Measurements from ENCODE around the gene LINC00237. TPM values are rescaled to one million over a fixed set of nuclear protein-coding genes. Genes with fewer than 3 reads are reported as not detected.

LINC00237 gene
- total and polyA plus RNA-seq, 9 of the 15 experiments (the other 6 are each of a cell fraction or from before 2014, with no cell fraction given) = not detected

- Histone ChIP-seq H3K79me2 (ENCODE audit: control insufficient read depth, insufficient read depth, low read length) (no peaks in the 10 kb centered on the region), H3K27me3 (ENCODE audit: control insufficient read depth in 2 of 2, insufficient read depth in 2 of 2, low read length in 2 of 2) (peaks cover 5 to 8% of the 10 kb centered on the region in 2 experiments; a peak in 3 of 5 replicates), H3K4me1 (replicated peaks in 1 of 2; ENCODE audit: control insufficient read depth in 2 of 2, insufficient read depth in 2 of 2, low read length in 2 of 2) (no peaks in the 10 kb centered on the region; a peak in 1 of 5 replicates), H3K9ac (ENCODE audit: insufficient read depth in 1 of 2, low read depth in 2 of 2, low read length in 2 of 2) (no peak overlapping the region), H3K27ac (ENCODE audit: extremely low read depth, low read depth, low read length) (no peak overlapping the region), H3K4me2 (ENCODE audit: insufficient read depth, low read length) (no peak overlapping the region), H3K9me3 (replicated peaks; ENCODE audit: control insufficient read depth, insufficient read depth, low read depth, low read length) (no peaks in the 10 kb centered on the region), H3K9me1 (ENCODE audit: control insufficient read depth, insufficient read depth, low read length) (no peaks in the 10 kb centered on the region), H3K4me3 (no peak overlapping the region), H2AFZ (ENCODE audit: low read depth, low read length) (no peak overlapping the region), H3K36me3 (ENCODE audit: control insufficient read depth, insufficient read depth, low read length) (no peaks in the 10 kb centered on the region), H4K20me1 (replicated peaks; ENCODE audit: control insufficient read depth, insufficient read depth, low read length) (no peaks in the 10 kb centered on the region)
- TF ChIP-seq C11orf30 (IDR thresholded peaks at IDR 0.05; ENCODE audit: low read depth) = 0 out of 2 replicates have a peak, but pooled peaks have one; percentile 10
- TF ChIP-seq CHD7 (IDR thresholded peaks at IDR 0.05; ENCODE audit: low read depth, low read length) = no peak
- intact Hi-C loops (cut with micrococcal nuclease) = no loop called here
- ATAC-seq = no peak
- CTCF ChIA-PET (ENCODE audit: low intra/inter-chr PET ratio) = no interaction called here
- 0% methylated on average over 3 of the region's 3 CpGs for WGBS (ENCODE audit: insufficient coverage, low coverage, missing lambda C conversion rate)
- no peak for DNase-seq (ENCODE audit: extremely low read depth in 1 of 4, low spot score in 3 of 4)
- no TSS peak for BruUV-seq (replicated peaks)
- no peak for FAIRE-seq
- in situ Hi-C loops (cut with MboI) = no loop called here
- POLR2A ChIA-PET = no interaction called here
Observed at GRCh38 chr20:21092806-21093205, 13.4 kb downstream of the LINC00237 start.
